AG04449 (cell line): ENCODE measurements around the gene TM9SF4.

ENCODE experiments used
- CTCF ChIA-PET: fragments of 350-600 bp; formaldehyde crosslinking; extraction: SDS; loops from one replicate; lab custom pipeline; 2021; ENCODE audit warnings: antibody characterized with exemption; lab: Yijun Ruan, JAX
- POLR2A ChIA-PET: fragments of 400-600, 350-600 bp; formaldehyde crosslinking; extraction: SDS; loops from one replicate; lab custom pipeline; 2020; ENCODE audit warnings: antibody characterized with exemption, inconsistent platforms; lab: Yijun Ruan, JAX
- DNase-seq: peaks from one replicate; pipeline ENCODE4 v3.0.0-alpha.2; 2010; ENCODE audit warnings: low read depth, low spot score
- H3K4me3 ChIP-seq: 2 replicates; pipeline ENCODE4 v1.5.1; 2011; ENCODE audit warnings: low read depth, mild to moderate bottlenecking, control low read depth, low read length
- TF ChIP-seq, protein P1 (sequence below): IDR thresholded peaks from one replicate; pipeline ENCODE4 v1.5.1; 2011; ENCODE audit warnings: mild to moderate bottlenecking, moderate library complexity, low read length, control low read depth, inconsistent platforms; ENCODE audit not compliant: insufficient read depth; ENCODE audit errors: missing control alignments

TM9SF4 gene

DNA sequence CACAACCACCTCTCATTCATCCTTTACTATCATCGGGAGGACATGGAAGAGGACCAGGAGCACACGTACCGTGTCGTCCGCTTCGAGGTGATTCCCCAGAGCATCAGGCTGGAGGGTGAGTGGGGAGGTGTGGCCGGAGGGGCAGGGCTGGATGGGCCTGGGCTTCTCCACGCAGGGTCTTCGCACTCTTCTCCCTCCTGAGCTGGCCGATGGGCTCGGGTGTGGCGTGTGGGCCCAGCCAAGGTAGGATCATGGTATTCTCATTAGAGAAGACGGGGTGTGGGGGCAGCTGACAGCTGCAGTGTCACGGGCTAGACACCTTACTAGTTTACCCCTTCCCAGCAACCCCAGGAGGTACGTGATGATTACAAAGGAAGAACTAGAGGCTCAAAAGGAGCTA, 33.5 kb downstream of the TM9SF4 start:
- TF ChIP-seq, protein P1, sequence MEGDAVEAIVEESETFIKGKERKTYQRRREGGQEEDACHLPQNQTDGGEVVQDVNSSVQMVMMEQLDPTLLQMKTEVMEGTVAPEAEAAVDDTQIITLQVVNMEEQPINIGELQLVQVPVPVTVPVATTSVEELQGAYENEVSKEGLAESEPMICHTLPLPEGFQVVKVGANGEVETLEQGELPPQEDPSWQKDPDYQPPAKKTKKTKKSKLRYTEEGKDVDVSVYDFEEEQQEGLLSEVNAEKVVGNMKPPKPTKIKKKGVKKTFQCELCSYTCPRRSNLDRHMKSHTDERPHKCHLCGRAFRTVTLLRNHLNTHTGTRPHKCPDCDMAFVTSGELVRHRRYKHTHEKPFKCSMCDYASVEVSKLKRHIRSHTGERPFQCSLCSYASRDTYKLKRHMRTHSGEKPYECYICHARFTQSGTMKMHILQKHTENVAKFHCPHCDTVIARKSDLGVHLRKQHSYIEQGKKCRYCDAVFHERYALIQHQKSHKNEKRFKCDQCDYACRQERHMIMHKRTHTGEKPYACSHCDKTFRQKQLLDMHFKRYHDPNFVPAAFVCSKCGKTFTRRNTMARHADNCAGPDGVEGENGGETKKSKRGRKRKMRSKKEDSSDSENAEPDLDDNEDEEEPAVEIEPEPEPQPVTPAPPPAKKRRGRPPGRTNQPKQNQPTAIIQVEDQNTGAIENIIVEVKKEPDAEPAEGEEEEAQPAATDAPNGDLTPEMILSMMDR: no peak
- POLR2A ChIA-PET: interaction anchor here (0.7 kb wide), 1 partner anchor 11 kb away, joined by 3 read pairs; no protein-coding TSS in a partner anchor
- no peak overlapping the region for H3K4me3 ChIP-seq
- no peak for DNase-seq
- CTCF ChIA-PET: no interaction called here

DNA sequence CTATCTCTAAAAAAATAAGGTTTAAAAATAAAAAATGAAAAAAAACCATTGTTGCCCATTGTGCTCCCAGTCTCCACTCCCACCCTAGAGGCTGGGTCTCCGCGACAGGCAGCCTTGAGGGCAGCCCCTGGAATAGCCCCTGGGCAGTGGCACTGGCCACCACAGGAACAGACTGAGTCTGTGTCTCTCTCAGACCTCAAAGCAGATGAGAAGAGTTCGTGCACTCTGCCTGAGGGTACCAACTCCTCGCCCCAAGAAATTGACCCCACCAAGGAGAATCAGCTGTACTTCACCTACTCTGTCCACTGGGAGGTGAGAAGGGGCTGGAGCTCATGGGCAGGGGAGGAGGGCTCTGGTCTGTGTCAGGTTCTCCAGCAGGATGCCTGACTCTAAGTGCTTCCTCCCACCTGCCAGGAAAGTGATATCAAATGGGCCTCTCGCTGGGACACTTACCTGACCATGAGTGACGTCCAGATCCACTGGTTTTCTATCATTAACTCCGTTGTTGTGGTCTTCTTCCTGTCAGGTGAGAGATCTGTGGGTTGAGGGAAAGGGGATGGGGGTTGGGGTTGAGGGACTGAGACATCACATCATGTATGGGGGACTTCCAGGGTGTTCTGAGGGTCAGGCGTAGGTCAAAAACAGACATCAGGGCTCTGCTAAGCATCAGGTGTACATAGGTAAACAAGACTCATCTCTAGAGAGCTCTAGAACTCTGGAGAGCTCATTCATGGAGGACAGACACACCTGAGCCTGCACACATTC, 35.6 kb downstream of the TM9SF4 start:
- CTCF ChIA-PET: interaction anchor here (1.8 kb wide), 1 partner anchor 322 kb away, joined by 5 read pairs; no protein-coding TSS in a partner anchor
- no peak for DNase-seq

DNA sequence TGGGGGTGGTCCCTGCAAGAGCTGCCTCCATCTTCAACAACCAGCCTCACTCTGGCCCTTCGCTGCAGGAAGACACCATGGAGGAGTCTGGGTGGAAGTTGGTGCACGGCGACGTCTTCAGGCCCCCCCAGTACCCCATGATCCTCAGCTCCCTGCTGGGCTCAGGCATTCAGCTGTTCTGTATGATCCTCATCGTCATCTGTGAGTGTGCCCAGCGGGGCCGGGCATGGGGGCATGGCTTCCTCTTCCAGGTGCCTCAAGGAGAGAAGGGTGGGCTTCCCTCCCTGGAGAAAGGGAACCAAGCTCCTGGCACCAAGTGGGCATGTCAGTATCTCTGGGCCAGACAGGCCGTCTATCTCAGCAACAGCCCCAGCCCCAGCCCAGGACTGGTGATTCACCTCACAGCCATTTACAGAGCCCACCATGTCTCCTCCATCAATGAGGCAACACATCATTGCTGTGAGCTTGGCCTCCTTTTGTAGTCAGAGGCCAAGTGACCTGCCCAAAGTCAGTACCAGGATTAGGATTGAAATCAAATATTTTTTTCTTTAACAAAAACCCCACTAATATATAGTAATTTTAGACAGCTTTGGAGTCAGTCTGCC, 40.2 kb downstream of the TM9SF4 start:
- ChIA-PET POLR2A (no interaction called here), CTCF (no interaction called here)
- TF ChIP-seq, protein P1: no peak
- H3K4me3 ChIP-seq: no peak overlapping the region
- no peak for DNase-seq

More for the DNA sequence above, 35.6 kb downstream of the TM9SF4 start:
- no peak overlapping the region for H3K4me3 ChIP-seq
- TF ChIP-seq, protein P1: no peak
- POLR2A ChIA-PET: no interaction called here

DNA sequence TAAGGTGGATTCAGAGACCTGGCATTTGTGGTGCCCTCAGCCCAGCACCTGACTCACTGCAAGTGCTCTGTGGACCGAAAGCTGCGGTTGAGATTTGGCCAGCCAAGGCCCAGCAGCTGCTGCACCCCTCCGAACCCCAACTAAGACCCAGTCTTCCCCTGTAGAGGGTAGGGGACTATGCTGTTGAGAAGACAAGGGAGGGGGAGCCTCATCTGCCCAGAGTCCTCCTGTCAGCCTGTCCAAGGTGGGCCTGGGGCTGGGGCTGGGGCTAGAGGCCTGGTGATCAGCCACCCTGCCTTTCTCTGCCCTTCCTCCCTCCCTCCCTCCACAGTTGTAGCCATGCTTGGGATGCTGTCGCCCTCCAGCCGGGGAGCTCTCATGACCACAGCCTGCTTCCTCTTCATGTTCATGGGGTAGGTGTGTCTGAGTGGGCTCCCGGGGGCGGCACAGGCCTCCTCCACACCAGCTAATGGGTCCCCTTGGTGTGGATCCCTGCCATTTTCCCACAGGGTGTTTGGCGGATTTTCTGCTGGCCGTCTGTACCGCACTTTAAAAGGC, 40.9 kb downstream of the TM9SF4 start:
- TF ChIP-seq, protein P1: no peak
- DNase-seq: no peak
- no peak overlapping the region for H3K4me3 ChIP-seq
- ChIA-PET POLR2A (no interaction called here), CTCF (no interaction called here)

DNA sequence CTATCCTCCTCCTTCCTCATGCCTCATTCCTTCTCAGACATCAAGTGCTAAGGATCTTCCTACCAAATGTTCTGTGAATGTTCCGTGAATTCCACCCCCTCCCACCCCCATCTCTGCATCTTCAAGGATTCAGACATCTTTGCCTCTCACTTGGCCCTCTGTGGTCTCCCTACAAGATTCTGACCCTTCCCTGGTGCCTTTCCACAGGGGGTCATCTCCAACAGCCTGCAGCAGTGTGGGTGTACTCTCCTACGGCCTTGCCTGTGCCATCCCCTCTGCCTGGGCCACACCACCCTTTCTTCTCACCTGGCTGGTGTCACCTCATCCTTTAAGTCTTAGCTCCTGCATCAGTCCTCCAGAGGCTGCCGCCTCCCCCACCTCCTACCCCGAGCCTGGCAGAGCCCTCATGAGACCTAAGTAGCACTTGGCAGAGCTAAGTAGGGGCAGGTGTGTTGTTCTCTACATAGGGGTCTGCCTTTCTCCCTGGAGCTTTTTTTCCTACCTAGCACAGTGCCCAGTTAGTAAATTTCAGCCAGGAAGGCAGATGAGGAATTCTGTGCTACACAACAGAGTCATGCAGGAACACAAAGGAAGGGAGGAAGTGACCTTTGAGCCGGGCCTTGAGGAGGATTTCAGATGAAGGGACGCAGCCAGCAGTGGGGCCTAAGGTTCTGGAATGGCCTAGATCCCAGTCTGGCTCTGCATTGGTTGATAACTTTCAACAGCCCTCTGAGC, 43.1 kb downstream of the TM9SF4 start:
- DNase-seq: no peak
- TF ChIP-seq, protein P1: no peak
- ChIA-PET POLR2A (no interaction called here), CTCF (no interaction called here)
- no peak overlapping the region for H3K4me3 ChIP-seq

DNA sequence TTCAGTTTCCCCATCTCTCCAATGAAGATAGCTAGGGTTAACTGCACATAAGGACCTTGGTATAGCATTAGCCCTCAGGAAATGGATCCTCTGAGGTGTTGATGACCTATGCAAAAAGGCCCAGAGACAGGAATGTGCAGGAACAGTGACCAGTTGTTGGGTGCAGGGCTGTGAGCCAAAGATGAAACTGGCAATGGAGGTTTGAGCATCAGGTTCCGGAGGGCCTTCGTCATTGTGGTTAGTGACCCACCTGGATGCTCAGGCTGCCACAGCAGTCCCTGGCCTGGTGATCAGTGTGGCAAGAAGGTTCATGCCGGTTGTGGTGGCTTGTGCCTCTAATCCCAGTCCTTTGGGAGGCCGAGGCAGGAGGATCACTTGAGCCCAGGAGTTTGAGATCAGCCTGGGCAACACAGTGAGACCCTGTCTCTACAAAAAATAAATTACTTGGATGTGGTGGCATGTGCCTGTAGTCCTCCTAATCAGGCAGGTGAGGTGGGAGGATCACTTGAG, 43.7 kb downstream of the TM9SF4 start:
- CTCF ChIA-PET: no interaction called here
- H3K4me3 ChIP-seq: no peak overlapping the region
- POLR2A ChIA-PET: no interaction called here

More for the DNA sequence above, 43.7 kb downstream of the TM9SF4 start:
- TF ChIP-seq, protein P1: no peak
- no peak for DNase-seq
